C1 segment of cervical spinal cord (tissue), 14 donors: ENCODE data around the gene SYTL3.
"Not testable (repeated sequence)": the region's sequence is repeated elsewhere in the genome, so short reads cannot be mapped to it uniquely, and the experiment has no call there.

Experiments
- DNase-seq, 14 donors: peaks; one replicate each; lab custom pipeline; 2025; lab: John Stamatoyannopoulos, UW

SYTL3 gene

DNA sequence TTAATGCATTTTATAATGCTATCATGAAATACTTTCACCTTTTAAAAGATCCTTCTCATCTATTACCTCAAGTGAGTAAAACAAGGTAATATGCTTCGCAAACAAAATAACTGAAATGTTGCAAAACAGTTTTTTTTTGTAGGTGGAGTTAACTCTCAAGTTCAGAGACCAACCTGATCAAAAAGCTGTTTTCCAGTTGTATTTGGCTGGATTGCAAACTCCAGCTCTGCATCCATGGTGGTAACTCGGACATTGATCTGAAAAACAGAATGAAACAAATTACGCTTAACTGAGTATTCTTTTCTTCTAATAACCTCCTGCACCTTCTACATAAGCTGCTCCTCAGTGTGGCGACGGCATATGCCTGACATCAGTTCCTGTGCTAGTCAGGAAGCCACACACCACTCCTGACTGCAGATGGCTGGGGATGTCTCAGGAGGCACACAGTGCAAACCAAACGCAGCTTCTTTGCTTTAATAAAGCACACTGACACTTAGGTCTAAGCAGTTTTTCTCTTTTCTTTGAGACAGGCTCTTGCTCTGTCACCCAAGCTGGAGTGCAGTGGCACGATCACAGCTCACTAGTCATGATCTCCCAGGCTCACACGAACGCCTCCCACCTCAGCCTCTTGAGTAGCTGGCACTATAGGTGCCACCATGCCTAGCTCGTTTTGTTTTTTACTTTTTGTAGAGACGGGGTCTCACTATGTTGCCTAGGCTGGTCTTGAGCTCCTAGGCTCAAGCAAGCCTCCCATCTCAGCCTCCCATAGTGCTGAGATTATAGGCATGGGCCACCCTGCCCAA is 139.5 kb downstream of the SYTL3 start:
- no peak for DNase-seq

DNA sequence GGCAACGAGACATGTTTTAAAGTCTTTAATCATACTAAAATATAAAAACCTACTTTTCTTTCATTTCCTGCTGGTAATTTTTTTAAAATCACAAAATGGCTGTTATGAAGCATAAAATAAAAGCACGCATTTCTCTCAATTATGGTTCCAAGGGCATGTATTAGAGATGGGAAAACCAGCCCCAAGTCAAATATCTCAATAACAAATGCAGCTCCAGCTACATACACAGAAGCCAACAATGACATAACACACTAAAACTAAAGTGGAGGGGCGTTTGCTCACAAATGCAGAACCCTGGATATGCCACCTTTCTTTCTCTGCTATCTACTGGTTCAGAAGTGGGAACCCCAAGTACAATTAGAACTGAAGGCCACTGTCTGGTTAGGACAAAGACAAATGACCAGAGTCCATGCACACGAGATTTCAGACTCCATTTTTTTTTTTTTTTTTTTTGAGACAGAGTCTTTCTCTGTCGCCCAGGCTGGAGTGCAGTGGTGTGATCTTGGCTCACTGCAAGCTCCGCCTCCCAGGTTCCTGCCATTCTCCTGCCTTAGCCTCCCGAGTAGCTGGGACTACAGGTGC is 141.5 kb downstream of the SYTL3 start:
- DNase-seq = no peak

DNA sequence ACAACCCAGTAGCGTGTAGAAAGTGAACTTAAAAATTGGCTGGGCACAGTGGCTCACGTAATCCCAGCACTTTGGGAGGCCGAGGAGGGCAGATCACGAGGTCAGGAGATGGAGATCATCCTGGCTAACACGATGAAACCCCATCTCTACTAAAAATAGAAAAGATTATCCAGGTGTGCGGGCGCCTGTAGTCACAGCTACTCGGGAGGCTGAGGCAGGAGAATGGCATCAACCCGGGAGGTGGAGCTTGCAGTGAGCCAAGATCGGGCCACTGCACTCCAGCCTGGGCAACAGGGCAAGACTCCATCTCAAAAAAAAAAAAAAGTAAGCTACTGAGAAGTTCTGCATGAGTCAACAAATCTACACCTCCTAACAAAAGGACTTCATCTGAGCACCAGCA is 142.7 kb downstream of the SYTL3 start:
- DNase-seq = not testable (repeated sequence)

DNA sequence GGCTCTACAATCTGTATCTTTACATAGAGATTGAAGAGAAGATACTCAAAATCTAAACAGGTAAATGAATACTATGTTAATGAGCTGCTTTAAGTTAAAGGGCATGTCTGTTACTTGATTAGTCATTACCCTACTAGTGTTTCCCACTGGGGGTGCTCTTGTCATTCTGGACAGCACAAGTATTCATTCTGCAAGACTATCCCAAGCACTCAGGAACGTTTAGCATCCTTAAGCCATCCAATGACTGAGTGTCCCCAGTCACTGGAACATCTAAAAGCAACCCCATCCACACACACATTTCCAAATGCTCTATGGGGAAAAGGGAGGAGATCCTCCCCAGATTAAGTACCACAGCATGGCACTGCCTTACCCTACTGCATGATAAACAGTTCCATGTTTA is 143.6 kb downstream of the SYTL3 start:
- no peak for DNase-seq

DNA sequence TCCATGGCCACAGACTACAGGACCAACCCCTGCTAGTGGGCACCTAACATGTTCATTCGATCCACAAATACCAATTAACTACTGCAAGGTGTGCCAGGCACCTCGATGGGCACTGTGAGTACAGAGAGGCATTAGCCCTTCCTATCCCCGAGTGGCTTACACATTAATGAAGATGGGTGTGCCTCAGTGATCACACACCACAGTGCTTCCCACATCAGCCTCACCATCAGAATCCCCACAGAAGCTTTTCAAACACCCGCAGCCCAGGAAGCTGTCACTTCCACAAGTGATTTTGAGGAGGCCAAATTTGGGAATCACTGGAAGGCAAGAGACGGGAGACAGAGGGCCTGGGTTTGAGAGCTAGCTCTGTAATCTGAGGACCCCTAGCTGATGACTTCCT is 145.7 kb downstream of the SYTL3 start:
- no peak for DNase-seq

DNA sequence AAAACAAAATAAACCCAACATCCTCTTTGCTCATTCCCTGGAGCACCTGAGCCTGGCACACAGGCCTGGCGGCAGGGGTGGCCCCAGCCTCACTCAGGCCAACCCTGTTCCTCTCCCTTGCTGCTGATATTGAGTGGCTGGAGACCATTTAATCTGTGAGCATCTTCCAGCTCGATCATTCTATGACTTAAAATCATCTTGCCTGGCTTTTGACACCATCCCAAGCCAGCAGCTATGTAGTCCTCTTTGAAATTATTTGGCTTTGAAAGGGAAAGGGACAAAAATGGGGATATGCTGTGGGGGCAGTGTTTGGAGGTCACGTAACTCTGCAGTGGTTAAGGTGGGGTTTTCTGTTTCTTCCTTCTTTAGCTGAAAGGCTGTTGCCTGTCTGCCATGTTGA is 146.5 kb downstream of the SYTL3 start:
- DNase-seq = no peak

DNA sequence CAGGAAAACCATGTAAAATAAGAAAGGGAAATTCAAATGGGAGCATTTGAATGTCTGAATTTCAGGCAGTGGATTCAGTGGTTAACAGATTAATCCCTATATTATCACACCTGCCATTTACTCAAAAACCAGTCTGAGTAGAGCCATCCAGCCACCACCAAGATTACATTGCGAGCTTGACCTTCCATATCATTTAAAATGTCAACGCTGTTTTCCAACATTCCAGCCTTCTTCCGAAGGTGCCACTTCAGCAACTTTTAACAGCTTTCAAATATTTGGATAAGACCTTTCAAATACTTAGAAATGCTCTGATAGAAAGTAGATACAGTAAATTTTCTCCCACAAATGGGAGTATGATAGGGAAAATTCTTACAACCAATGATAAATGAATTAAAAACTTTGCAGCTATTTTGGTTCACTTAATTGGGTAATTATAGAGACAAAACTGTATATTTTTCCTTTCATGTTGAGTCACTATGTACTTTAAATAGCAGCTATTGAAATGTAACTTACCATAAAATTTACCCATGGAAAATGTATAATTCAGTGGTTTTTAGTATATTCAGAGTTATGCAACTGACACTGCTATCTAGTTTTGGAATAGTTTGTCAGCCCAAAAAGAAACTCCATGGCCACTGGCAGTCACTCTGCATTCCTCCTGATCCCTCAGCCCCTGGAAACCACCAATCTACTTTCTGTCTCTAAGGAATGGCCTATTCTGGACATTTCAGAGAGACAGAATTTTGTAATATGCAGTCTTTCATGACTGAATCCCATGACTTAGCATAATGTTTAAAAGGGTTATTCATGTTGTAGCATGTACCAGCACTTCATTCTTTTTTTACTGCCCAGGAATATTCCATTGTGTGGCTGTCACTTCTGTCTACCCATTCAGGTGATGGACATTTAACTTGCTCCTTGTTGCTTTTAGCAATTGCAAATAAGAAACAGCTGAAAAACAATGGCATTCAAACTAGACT is 147.8 kb downstream of the SYTL3 start:
- DNase-seq = no peak

DNA sequence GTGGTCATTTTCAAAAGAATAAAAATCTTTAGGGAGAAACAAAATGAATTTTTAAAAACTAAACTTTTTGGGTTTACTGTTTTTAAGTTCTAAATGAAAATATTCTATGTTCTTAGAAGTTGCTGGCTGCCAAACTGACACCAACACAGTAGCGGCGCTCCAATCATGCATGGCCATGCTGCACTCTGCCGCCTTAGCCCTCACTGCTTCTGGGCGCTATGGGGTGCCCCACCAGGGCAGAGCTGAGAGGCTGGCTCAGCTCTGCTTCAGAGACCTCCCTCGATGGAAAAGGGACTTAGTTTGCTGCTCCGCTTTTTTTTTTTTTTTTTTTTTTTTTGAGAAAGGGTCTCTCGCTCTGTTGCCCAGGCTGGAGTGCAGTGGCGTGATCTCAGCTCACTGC is 148.5 kb downstream of the SYTL3 start:
- DNase-seq = no peak

DNA sequence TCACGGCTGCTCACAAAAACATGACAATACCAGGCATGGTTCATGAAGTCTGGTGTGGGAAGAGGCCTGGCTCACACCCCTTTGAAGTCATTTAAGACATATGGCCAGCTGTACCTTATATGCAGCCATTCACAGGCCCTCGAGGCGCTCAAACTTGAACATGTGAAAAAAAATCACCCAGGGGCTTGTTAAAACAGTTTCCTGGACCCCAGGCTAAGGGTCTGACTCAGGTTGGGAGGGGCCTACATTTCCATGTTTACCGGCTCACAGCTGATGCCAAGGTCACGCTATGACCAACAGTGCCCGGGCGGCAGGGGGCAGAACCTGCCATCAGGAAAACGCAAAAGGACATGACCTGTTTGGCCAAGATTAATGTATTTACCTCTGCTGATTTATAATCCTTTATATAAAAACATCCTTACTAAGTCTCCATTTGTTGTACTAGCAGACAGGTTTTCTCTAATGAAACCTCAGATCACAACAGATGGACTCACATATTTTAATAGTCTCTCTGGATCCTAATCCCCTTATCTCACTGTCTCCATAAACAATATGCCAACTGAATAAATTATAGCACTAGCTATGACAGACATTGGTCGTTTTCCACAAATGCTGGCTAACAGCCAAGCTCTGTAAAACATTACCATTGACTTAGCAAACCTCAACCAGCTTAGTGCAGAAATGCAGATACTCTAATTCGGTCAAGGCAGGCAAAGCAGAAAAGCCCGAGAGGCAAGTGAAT is 149.4 kb downstream of the SYTL3 start:
- DNase-seq = peak in 2 of 14 donors; percentile 21 to 80

DNA sequence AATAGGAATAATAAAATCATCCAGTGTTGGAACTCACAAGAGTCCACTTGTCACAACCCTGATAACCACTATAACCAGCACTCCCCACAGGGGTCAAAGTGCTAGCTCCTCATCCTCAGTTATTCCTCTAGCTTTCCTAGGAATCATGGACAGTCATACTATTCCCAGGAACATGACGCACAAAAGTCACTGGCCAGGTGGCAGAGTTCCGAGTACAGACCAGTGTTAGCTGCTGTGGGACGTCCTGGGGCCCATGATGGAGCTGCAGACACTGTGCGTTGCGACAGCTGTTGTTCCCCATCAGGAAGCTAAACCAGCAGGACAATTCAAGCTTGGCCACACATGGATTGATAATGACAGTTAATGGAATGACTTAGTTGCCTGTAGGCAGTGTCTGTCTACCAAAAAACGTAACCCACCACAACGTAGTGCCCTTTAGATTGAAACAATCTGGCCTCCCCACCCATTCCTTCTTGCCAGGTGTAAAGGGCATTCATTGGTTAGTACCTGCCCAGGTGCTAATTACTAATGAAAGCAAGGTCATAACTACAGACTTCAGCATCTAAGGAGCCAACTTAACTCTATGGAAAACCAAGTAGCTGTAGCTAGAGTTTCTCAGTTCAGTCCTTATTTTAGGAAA is 151.9 kb downstream of the SYTL3 start:
- no peak for DNase-seq

DNA sequence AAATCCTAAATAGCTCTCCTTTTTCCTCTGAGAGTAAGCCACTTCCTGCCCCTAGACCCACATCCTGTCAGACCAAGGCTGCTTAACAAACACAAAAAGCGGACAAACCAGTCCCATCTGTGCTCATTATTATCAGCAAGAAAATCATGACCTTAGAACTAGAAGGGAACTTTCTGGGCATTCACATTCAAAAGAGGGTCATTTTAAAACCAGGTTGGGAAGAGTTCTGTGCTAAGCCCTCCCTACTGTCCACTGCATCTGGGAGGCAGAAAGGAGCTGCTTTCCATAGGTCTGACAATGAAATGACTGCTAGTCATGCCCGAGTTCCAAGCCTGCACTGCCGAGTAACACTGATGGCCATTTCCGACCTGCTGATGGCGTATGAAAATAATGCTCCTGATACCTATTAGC is 153.9 kb downstream of the SYTL3 start:
- DNase-seq = no peak

DNA sequence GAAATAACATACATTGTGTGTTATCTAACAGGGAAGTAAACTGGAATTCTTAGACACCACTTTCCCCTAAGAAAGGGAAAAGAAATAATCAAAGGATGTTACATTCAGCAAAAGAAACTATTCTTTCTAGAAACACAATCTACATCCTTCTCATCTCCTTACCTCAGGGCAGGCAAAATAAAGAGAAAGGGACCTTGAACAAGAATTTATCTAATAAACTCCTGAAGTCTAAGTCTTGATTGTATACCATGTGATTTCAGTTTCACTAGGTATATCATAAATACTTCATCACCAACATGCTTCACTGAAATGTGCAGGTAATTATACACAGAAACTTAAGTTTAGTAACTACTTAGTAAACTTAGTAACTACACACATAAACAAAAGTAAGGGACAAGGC is 154.4 kb downstream of the SYTL3 start:
- DNase-seq = no peak

DNA sequence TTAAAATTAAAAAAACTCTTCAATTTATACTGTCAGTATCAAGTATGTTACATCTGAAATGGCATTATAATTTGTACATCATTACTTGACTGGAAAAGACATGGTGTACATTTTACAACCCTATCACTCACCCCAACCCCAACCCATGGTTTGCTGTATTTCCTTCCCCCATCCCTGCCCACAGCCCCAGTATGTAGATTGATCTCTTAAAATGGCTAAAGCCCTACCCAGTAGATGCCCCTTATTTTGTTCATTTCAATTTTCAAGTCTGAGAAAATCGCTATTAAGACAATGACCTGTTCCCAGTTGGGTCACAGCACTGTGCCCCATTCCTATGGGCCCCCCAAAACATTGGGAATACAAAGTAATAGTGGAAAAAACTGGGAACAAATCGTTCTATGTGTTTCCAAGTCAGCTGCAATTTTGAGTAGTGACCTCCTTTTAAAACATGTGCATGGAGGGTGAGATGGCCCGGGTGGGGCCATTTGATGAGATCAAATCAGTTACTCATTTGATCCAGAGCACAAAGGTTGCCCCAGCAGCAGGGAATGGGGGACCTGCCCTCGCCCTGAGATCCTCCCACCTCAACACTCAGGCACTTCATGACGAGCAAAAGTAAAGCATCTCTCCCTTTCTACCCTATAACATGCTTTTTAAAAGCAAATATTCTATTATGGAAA is 156.0 kb downstream of the SYTL3 start:
- DNase-seq = no peak

DNA sequence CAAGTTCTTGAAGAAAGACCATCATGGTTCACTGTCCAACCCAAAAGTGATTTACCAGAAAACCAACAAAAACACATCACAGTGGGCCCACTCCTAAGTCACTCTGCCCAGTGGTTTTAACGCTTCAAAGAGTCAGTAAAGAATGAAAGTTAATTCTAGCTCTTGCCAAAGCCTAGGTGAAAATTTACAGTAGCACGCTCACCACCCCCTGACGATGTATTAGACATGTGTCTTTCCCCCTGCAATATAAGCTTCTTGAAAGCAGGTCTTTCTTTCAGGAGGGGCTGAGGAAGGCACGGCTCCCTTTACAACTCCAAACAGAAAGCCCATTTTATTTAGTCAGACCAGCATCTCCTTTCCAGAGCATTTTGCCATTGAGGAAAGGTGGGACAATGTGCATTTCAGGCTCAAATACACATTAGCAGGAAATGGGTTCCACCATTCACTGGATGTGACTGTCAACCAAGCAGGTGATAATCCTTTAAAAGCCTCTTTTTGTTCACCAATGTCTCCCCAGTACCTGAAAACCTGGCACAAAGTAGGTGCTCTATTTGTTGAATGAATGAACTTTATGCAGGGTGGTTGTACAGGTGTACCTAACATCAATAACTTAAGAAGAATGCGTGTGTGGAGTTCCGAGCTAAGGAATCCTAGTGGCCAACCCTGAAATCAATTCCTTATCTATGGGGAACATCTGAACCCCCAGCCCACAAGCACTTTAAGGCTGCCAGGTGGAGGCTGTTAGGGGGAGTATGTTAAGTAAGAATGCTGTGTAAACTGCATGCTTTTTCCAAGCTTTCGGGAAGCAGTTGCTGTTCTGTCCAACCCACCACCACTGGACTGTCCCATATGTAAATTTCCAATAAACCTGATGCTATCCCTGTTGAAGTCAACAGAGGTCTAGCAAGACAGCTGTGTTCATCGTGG is 157.9 kb downstream of the SYTL3 start:
- DNase-seq = peak in 1 of 14 donors; percentile 3

DNA sequence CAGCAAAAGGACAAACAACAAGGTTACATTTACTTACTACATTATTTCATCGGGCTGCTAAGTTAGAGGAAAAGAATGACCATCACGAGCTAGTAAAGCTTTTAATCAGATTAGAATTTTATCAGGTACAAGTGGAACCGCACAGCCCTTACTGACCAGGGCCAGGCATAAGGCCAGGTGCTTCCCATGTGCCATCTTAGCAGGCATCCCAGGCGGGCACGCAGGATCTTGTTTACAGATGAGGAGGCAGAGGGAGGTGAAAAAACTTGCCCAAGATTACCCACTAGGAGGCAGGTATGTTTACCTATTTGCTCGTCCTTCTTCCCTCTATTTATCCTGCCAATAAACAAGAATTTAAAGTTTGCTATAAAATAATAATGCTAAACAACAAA is 158.6 kb downstream of the SYTL3 start:
- DNase-seq = no peak

DNA sequence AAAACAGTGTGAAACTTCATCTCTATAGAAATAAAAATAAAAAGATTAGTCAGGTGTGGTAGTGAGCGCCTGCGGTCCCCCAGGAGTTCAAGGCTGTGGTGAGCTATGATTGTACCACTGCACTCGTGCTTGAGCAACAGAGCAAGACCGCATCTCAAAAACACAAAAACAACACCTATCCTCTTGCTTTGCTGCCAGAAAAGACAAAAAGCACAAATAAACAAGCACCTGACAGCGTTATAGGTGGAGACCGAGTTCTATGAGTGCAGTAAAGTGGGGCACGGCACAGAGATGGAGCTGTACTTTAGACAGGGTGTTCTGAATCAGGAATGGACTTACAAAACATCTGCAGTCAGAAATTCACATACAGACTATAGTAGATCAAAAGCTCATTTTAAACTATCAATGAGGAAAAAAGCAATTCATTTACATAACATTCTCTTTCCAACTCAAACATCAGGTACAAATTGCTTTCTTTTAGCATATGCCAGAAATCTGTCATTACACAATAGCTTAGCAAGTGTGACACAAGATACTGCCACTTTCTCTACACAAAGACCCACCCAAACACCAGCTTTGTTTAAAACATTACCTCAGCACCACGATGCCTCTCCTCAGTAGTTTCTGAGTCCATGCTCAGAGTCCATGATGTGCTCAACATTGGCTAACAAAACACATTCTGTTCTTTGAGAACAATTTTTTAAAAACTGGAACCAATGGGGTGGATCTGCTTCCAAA is 159.3 kb downstream of the SYTL3 start:
- DNase-seq = no peak

DNA sequence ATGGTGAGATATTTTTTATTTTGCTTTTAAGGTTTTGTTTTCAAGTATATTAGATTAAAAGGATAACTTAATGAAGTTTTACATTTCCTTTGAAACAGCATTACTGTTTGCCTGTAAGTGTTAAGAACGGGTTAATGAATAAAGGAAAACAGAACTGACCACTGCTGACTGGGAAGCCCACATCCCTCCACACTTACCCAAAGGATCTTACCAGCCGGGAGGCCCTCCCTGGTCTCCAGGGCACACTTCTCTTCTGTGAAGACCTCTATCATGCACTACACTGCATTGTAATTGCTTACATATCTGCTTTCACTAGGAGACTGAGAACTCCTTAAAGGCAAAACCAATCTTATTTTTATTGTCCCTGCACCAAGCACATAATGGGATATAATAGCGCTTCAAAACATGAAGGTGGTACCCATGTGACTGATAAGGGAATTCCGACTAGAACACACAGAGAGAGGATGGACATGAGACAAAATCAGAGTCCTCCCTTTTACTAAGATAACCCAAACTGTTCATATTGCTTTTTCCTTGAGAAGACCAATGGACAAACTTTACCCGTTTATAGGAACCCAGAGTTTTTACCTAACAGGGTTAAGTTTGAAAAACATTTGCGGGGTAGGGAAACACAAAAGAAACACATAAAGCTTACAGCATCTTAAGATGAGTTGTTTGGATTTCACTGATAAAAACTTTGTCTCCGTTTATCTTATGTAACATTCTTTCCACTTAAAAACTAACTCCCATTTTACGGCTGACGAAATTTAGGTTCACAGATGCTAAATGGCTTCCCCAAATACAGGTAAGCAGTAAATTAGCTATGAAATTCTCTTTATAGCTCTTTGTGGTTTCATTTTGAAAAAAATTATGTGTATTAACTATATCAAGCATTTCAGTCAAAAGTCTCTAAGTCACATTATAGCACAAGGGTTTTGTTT is 160.6 kb downstream of the SYTL3 start:
- DNase-seq = no peak

DNA sequence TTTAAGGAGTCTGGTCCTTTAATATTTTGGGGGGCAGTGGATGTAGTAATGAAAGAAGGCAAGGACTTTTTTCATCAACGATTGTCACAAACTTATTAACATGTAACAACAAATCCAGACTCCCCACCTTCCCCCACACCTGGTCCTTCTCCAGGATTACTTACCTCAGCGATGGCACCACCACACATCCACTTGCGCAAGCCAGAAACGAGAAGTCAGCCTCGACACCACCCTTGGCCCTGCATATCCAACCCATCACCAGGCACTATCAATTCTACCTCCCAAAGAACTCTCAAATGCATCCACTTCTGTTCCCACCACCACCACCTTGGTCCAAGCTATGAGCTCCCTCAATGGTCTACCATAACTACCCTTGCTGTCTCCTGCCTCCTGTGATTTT is 162.8 kb downstream of the SYTL3 start:
- no peak for DNase-seq
